ENCODE data around the gene ADAMTSL2.

The ADAMTSL2 gene

DNA sequence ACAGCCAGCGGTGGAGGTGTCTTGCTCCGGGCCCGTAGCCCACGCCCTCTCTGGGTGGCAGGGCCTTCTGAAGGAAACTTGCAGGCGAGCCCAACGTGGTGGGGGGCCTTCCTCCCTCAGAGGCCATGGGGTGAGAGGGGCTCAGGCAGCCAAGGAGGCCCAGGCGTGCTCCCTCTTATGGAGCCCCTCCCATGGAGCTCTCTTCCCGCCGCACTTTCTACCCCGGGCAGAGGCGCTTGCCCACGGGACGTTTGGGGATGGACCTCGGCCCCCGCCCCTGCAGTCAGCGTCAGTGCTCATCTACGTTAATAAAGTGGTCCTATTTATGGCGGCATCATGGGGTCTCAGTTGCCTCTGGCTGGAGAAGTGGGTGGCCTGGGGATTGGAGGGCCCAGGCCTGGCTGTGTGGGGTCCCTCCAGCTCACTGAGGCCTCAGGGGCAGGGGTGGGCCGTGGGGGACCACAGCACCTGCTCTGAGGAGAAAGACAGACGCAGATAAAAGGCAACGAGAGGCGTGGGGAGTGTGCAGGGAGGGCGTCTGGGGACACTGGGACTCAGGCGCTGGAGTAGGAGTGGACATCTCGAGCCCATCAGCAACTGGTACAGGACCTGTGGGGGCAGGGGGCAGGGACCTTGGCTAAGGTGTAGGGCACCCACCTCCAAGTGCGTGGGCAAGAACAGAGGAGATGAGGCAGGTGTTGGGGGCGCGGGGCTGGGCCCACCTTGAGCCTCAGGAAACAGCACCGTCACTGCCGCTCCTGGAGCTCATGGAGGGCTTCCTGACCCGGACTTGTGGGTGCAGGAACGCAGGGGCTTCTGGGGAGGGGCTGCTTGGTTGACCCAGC lies 40.9 kb downstream of the ADAMTSL2 start:
- Histone ChIP-seq H3K4me3 (replicated peaks; ENCODE audit: insufficient read depth, low read length) (no peak overlapping the region), H3K27me3 (ENCODE audit: insufficient read depth, poor library complexity, severe bottlenecking) (peaks cover 28% of the 10 kb centered on the region), H3K27ac (replicated peaks) (no peak overlapping the region)
- no peak for TF ChIP-seq GABPA (IDR thresholded peaks at IDR 0.05; ENCODE audit: low read depth)
- TF ChIP-seq, protein P1, sequence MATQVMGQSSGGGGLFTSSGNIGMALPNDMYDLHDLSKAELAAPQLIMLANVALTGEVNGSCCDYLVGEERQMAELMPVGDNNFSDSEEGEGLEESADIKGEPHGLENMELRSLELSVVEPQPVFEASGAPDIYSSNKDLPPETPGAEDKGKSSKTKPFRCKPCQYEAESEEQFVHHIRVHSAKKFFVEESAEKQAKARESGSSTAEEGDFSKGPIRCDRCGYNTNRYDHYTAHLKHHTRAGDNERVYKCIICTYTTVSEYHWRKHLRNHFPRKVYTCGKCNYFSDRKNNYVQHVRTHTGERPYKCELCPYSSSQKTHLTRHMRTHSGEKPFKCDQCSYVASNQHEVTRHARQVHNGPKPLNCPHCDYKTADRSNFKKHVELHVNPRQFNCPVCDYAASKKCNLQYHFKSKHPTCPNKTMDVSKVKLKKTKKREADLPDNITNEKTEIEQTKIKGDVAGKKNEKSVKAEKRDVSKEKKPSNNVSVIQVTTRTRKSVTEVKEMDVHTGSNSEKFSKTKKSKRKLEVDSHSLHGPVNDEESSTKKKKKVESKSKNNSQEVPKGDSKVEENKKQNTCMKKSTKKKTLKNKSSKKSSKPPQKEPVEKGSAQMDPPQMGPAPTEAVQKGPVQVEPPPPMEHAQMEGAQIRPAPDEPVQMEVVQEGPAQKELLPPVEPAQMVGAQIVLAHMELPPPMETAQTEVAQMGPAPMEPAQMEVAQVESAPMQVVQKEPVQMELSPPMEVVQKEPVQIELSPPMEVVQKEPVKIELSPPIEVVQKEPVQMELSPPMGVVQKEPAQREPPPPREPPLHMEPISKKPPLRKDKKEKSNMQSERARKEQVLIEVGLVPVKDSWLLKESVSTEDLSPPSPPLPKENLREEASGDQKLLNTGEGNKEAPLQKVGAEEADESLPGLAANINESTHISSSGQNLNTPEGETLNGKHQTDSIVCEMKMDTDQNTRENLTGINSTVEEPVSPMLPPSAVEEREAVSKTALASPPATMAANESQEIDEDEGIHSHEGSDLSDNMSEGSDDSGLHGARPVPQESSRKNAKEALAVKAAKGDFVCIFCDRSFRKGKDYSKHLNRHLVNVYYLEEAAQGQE (IDR thresholded peaks at IDR 0.05; ENCODE audit: insufficient replicate concordance, low read depth), result no peak
- no peak for TF ChIP-seq POLR2AphosphoS5 (IDR thresholded peaks at IDR 0.05; ENCODE audit: low read depth)
- TF ChIP-seq, protein P2, sequence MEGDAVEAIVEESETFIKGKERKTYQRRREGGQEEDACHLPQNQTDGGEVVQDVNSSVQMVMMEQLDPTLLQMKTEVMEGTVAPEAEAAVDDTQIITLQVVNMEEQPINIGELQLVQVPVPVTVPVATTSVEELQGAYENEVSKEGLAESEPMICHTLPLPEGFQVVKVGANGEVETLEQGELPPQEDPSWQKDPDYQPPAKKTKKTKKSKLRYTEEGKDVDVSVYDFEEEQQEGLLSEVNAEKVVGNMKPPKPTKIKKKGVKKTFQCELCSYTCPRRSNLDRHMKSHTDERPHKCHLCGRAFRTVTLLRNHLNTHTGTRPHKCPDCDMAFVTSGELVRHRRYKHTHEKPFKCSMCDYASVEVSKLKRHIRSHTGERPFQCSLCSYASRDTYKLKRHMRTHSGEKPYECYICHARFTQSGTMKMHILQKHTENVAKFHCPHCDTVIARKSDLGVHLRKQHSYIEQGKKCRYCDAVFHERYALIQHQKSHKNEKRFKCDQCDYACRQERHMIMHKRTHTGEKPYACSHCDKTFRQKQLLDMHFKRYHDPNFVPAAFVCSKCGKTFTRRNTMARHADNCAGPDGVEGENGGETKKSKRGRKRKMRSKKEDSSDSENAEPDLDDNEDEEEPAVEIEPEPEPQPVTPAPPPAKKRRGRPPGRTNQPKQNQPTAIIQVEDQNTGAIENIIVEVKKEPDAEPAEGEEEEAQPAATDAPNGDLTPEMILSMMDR (IDR thresholded peaks at IDR 0.05; ENCODE audit: insufficient read depth, low read length), result no peak
- TF ChIP-seq SPI1 (IDR thresholded peaks at IDR 0.05; ENCODE audit: borderline replicate concordance, low read depth), result no peak
- no peak for DNase-seq (ENCODE audit: low read depth in 1 of 2, low spot score in 1 of 2)

DNA sequence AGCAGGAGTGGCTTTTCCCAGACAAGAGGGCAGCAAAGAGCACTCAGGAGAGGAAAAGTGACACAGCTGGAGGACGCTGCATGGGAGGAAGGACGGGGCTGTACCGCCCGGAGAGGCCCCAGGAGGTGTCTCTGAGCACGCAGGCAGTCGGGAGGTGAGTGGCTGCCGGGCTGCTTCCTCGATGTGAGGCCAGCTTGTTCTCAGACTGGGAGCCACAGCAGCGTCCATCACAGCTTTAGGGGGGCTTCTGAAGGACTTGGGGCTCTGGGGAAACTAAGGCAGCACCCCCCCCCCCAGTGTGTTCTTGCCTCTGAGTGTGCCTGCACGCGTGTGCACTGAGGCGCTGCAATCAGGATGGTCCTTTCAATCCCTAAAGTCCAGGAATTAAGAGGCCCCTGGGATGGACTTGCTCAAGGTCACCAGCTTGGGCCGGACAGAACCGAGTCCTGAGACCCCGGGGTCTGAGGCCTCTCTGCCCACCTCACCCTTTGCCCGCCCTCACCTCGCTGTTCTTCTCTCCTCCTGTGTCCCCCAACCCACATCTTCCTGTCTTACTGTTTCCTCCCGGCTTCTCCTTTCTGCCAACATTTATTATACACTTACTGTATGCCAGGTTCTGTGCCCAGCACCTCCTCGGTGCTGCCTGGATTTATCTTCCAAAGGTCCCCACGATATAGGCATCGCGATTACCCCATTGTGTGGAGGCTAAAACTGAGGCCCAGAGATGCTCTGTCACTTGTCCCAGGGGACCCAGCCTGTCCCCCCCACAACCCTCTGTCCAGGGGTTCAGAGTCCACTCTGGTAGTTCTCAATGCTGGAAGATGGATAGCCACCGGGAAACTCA lies 41.7 kb downstream of the ADAMTSL2 start:
- no peak for DNase-seq (ENCODE audit: low read depth in 1 of 2, low spot score in 1 of 2)
- peaks cover 35% of the 10 kb centered on the region for H3K27me3 ChIP-seq (ENCODE audit: insufficient read depth, poor library complexity, severe bottlenecking)
- no peak overlapping the region for H3K4me3 ChIP-seq (replicated peaks; ENCODE audit: insufficient read depth, low read length)
- TF ChIP-seq SPI1 (IDR thresholded peaks at IDR 0.05; ENCODE audit: borderline replicate concordance, low read depth) (no peak), POLR2AphosphoS5 (IDR thresholded peaks at IDR 0.05; ENCODE audit: low read depth) (no peak)
- TF ChIP-seq, protein P1 (IDR thresholded peaks at IDR 0.05; ENCODE audit: insufficient replicate concordance, low read depth), result no peak
- no peak overlapping the region for H3K27ac ChIP-seq (replicated peaks)

DNA sequence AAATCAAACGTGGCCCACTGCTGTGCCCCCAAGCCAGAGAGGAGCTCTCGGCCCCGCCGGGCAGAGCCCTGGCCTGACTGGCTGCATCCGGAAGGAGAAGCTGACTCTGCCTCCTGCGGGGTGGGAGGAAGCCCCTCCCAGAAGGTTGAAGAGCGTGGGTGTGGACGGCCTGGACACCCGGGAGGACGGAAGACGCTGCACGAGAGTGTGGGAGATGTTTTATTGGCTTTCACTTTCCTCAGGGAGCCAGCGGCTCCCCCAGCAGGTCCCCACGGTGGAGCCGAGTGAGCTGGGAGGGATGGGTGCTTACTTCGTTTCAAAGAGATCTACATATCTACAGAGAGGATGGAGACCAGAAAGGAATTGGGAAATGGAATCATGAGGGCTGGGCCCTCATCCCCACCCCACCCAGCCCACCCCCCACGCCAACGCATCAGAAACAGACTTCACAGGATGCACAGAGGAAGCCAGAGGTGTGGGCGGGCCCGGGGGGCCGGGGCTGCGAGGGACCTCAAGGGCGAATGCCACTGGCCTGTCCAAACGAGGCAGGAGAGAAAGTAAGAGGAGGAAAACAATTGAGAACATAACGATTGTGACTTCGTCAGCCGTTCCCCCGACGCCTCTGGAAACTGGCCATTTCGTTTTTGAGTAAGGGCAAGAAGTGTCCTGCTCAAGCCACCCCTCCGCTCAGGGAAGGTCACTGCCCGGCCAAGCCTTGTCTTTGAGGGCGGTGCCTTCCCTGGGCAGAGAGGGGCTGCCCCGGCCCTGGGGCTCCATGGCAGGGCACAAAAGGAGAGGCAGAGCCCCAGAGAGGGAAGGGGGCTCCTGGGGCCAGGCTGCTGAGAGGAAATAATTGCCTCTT lies 42.6 kb downstream of the ADAMTSL2 start:
- Histone ChIP-seq H3K4me3 (replicated peaks; ENCODE audit: insufficient read depth, low read length) (no peak overlapping the region), H3K27ac (replicated peaks) (no peak overlapping the region), H3K27me3 (ENCODE audit: insufficient read depth, poor library complexity, severe bottlenecking) (peaks cover 37% of the 10 kb centered on the region)
- no peak for DNase-seq (ENCODE audit: low read depth in 1 of 2, low spot score in 1 of 2)
- TF ChIP-seq, protein P1 (IDR thresholded peaks at IDR 0.05; ENCODE audit: insufficient replicate concordance, low read depth), result no peak
- TF ChIP-seq SPI1 (IDR thresholded peaks at IDR 0.05; ENCODE audit: borderline replicate concordance, low read depth), result no peak
- TF ChIP-seq GABPA (IDR thresholded peaks at IDR 0.05; ENCODE audit: low read depth), result no peak

Measured in HL-60 (cell line).